ENCODE results near the gene ZNF550. TPM values are rescaled to one million over a fixed set of nuclear protein-coding genes. Genes with fewer than 3 reads are reported as not detected.

ZNF550 gene
- polyA plus RNA-seq, 1 donor from 2014 or later = 21.9 TPM

DNA sequence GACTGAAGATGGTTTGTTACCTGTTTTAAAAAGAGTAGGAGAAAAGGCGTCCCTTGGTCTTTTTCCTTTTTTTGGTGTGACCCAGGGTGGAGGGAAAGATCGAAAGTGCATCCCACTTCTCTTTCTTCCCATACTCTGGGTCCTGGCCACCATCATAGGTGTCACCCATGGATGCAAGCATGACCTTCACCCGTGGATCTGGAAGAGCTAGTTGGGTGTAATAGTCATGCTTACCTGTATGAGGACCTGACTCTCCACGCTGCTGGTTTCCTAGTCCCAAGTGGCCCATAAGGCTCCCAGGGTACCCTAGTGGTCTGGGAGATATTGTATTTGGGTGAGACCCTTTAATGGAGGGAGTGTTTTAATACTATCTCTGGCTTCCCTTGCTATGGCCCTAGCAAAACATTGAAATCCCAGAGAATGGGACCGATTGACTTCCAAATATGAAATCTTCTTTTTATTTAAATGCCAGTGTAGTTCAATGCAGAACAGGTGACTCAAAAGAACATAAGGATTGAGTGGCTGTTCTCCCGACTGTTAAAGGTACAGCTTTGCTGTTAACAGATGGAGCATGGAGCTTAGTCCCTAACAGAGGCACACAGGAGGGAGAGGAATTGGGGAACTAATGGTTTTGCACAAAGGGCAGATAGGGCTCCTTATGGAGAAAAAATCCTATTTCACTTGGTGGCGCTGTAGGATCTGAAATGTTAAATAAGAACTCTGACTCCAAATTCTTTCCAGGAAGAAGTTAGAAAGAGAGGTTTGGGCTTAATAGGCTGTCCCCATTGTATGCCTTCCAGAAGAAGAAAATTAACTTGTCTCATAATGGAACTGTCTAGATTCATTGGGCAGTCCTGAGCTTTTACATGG lies 7.0 kb upstream of the ZNF550 start:
- Histone ChIP-seq H3K9me2 (ENCODE audit: insufficient read depth, low read length) (no peaks in the 10 kb centered on the region), H4K20me1 (ENCODE audit: insufficient read depth) (no peaks in the 10 kb centered on the region), H3K36me3 (ENCODE audit: insufficient read depth, low read length) (peaks cover 7% of the 10 kb centered on the region), H2AFZ (ENCODE audit: low read depth, low read length) (no peak overlapping the region), H3K27me3 (ENCODE audit: insufficient read depth, low read depth, low read length) (no peaks in the 10 kb centered on the region), H3K9me3 (ENCODE audit: low read length) (peaks cover 33% of the 10 kb centered on the region), H3K4me3 (ENCODE audit: low read length) (no peak overlapping the region), H3K4me2 (ENCODE audit: low read length) (no peak overlapping the region), H3K27ac (ENCODE audit: low read length) (no peak overlapping the region), H3K9ac (ENCODE audit: low read length) (no peak overlapping the region), H3F3A (ENCODE audit: insufficient read depth, low read length, poor library complexity, severe bottlenecking) (no peaks in the 10 kb centered on the region), H3K79me2 (replicated peaks; ENCODE audit: insufficient read depth, low read length) (no peaks in the 10 kb centered on the region)
- TF ChIP-seq POLR2AphosphoS5 (IDR thresholded peaks at IDR 0.05) (no peak), MXI1 (conservative IDR thresholded peaks at IDR 0.05; ENCODE audit: poor library complexity, severe bottlenecking) (no peak), TAF1 (IDR thresholded peaks at IDR 0.05; ENCODE audit: low read depth) (no peak), SMC3 (conservative IDR thresholded peaks at IDR 0.05; ENCODE audit: poor library complexity) (no peak), EZH2 (IDR thresholded peaks at IDR 0.05; ENCODE audit: borderline replicate concordance, insufficient read depth, low read length, poor library complexity, severe bottlenecking) (no peak)
- TF ChIP-seq, protein P1, sequence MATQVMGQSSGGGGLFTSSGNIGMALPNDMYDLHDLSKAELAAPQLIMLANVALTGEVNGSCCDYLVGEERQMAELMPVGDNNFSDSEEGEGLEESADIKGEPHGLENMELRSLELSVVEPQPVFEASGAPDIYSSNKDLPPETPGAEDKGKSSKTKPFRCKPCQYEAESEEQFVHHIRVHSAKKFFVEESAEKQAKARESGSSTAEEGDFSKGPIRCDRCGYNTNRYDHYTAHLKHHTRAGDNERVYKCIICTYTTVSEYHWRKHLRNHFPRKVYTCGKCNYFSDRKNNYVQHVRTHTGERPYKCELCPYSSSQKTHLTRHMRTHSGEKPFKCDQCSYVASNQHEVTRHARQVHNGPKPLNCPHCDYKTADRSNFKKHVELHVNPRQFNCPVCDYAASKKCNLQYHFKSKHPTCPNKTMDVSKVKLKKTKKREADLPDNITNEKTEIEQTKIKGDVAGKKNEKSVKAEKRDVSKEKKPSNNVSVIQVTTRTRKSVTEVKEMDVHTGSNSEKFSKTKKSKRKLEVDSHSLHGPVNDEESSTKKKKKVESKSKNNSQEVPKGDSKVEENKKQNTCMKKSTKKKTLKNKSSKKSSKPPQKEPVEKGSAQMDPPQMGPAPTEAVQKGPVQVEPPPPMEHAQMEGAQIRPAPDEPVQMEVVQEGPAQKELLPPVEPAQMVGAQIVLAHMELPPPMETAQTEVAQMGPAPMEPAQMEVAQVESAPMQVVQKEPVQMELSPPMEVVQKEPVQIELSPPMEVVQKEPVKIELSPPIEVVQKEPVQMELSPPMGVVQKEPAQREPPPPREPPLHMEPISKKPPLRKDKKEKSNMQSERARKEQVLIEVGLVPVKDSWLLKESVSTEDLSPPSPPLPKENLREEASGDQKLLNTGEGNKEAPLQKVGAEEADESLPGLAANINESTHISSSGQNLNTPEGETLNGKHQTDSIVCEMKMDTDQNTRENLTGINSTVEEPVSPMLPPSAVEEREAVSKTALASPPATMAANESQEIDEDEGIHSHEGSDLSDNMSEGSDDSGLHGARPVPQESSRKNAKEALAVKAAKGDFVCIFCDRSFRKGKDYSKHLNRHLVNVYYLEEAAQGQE (IDR thresholded peaks at IDR 0.05; ENCODE audit: borderline replicate concordance) = no peak
- TF ChIP-seq, protein P2, sequence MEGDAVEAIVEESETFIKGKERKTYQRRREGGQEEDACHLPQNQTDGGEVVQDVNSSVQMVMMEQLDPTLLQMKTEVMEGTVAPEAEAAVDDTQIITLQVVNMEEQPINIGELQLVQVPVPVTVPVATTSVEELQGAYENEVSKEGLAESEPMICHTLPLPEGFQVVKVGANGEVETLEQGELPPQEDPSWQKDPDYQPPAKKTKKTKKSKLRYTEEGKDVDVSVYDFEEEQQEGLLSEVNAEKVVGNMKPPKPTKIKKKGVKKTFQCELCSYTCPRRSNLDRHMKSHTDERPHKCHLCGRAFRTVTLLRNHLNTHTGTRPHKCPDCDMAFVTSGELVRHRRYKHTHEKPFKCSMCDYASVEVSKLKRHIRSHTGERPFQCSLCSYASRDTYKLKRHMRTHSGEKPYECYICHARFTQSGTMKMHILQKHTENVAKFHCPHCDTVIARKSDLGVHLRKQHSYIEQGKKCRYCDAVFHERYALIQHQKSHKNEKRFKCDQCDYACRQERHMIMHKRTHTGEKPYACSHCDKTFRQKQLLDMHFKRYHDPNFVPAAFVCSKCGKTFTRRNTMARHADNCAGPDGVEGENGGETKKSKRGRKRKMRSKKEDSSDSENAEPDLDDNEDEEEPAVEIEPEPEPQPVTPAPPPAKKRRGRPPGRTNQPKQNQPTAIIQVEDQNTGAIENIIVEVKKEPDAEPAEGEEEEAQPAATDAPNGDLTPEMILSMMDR (IDR thresholded peaks at IDR 0.05; ENCODE audit: poor library complexity, severe bottlenecking) = no peak

DNA sequence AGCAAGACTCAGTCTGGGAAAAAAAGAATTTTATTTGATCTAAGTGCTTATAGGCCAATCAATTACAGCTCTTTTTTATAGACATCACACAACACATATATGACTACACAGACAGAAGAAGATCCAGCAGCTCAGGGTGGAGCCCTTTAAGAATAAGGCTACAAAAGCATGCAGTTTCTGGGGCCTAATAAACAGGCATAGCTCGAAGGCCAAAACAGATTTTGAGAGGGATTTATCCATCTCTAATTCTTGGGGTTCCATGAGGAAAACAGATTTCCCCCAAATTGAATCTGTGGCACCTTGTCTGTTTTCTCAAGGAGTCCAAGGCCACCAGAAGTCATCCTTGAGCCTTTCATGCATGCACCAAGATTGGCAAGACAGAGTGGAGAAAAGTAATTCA lies 3.9 kb upstream of the ZNF550 start:
- no peak overlapping the region for H3K4me3 ChIP-seq (ENCODE audit: low read length)
- H3K9me3 ChIP-seq (ENCODE audit: low read length) = peaks cover 19% of the 10 kb centered on the region
- H2AFZ ChIP-seq (ENCODE audit: low read depth, low read length) = no peak overlapping the region
- no peak overlapping the region for H3K27ac ChIP-seq (ENCODE audit: low read length)
- no peaks in the 10 kb centered on the region for H4K20me1 ChIP-seq (ENCODE audit: insufficient read depth)
- H3K36me3 ChIP-seq (ENCODE audit: insufficient read depth, low read length) = no peaks in the 10 kb centered on the region
- peaks cover 8% of the 10 kb centered on the region for H3K79me2 ChIP-seq (replicated peaks; ENCODE audit: insufficient read depth, low read length)
- no peaks in the 10 kb centered on the region for H3K9me2 ChIP-seq (ENCODE audit: insufficient read depth, low read length)
- H3K27me3 ChIP-seq (ENCODE audit: insufficient read depth, low read depth, low read length) = no peaks in the 10 kb centered on the region
- H3F3A ChIP-seq (ENCODE audit: insufficient read depth, low read length, poor library complexity, severe bottlenecking) = no peaks in the 10 kb centered on the region
- no peak for TF ChIP-seq POLR2AphosphoS5 (IDR thresholded peaks at IDR 0.05)
- TF ChIP-seq MXI1 (conservative IDR thresholded peaks at IDR 0.05; ENCODE audit: poor library complexity, severe bottlenecking) = no peak
- no peak for TF ChIP-seq TAF1 (IDR thresholded peaks at IDR 0.05; ENCODE audit: low read depth)
- no peak for TF ChIP-seq EP300 (conservative IDR thresholded peaks at IDR 0.05; ENCODE audit: poor library complexity, severe bottlenecking)
- TF ChIP-seq, protein P2 (IDR thresholded peaks at IDR 0.05; ENCODE audit: poor library complexity, severe bottlenecking) = no peak
- TF ChIP-seq SMC3 (conservative IDR thresholded peaks at IDR 0.05; ENCODE audit: poor library complexity) = no peak
- H3K4me2 ChIP-seq (ENCODE audit: low read length) = no peak overlapping the region
- H3K9ac ChIP-seq (ENCODE audit: low read length) = no peak overlapping the region

All from neural cell (in vitro differentiated cells).